Peyer's patch (tissue), 4 donors: ENCODE results near the gene CTNNBL1.

ENCODE experiments used
- CTCF ChIP-seq, 6 experiments: fragments of 450-650 bp in 4 of 6; fragments of 200-600 bp in 2 of 6; sonication (generic) in 1 of 6; IDR thresholded peaks; one replicate each; pipeline ENCODE4 v1.5.1; 2017 to 2019; ENCODE audit warnings: antibody characterized with exemption in 6 of 6, mild to moderate bottlenecking in 3 of 6, moderate library complexity in 1 of 6
- POLR2A ChIP-seq, 2 donors: fragments of 450-650 bp; IDR thresholded peaks; one replicate each; pipeline ENCODE4 v1.5.1; 2017; ENCODE audit warnings: antibody characterized with exemption in 2 of 2, mild to moderate bottlenecking in 2 of 2, moderate library complexity in 2 of 2

DNA sequence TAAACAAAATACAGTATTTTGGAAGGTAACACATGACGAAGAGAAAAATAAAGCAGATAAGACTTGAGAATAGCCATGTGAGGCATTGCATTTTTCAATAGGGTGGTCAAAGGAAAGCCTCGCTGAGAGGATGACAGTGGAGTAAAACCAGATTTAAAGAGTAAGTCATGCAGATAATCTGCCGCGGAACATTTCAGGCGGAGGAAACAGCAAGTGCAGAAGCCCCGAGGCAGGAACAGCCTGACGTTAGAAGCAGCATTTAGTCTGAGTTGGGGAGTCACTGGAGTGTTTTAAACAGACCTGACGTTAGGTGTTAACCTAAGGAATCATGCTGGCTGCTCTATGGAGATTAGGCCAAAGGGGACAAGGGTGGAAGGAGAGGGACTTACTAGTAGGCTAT is 144.1 kb downstream of the CTNNBL1 start:
- no peak for TF ChIP-seq CTCF (IDR thresholded peaks at IDR 0.05)
- TF ChIP-seq POLR2A (IDR thresholded peaks at IDR 0.05): no peak
